ENCODE results near the gene YWHAG. TPM values are rescaled to one million over a fixed set of nuclear protein-coding genes. Genes with fewer than 3 reads are reported as not detected.
"Not testable (repeated sequence)": the region's sequence is repeated elsewhere in the genome, so short reads cannot be mapped to it uniquely, and the experiment has no call there.

The YWHAG gene
- total RNA-seq, 1 experiment from 2014 or later = 113 TPM

DNA sequence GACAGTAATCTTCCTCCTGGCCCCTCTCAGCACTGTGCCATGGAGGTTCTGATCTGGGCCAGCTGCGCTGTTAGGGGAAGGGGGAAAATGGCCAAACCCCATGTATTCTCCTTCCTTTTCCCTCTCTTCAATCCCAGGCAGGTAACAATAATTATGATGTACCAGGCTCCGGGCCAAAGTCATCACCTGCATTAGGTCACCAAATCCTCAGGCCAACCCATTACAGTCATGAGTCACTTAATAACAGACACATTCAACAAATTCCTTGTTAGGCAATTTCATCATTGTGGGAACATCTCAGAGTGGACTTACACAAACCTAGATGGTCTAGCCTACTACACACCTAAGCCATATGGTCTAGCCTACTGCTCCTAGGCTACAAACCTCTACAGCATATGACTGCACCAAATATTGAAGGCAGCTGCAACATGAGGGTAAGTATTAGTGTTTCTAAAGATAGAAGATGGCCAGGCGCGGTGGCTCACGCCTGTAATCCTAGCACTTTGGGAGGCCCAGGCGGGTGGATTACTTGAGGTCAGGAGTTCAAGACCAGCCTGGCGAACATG lies 58.5 kb downstream of the YWHAG start:
- Mint-ChIP-seq H3K36me3 (ENCODE audit: insufficient read depth, unreplicated experiment) (peaks cover 30% of the 10 kb centered on the region), H3K9me3 (ENCODE audit: low read depth, unreplicated experiment) (no peaks in the 10 kb centered on the region), H3K4me3 (ENCODE audit: low read depth, unreplicated experiment) (no peak overlapping the region), H3K4me1 (ENCODE audit: low read depth, unreplicated experiment) (peaks cover 22% of the 10 kb centered on the region), H3K27ac (ENCODE audit: unreplicated experiment) (no peak overlapping the region), H3K27me3 (ENCODE audit: unreplicated experiment) (no peaks in the 10 kb centered on the region)
- DNase-seq = peak; percentile 61
- no TSS peak for BruUV-seq (replicated peaks)
- intact Hi-C loops (cut with micrococcal nuclease; ENCODE audit: unreplicated experiment) = no loop called here
- CTCF ChIA-PET = no interaction called here
- TF ChIP-seq, protein P1, sequence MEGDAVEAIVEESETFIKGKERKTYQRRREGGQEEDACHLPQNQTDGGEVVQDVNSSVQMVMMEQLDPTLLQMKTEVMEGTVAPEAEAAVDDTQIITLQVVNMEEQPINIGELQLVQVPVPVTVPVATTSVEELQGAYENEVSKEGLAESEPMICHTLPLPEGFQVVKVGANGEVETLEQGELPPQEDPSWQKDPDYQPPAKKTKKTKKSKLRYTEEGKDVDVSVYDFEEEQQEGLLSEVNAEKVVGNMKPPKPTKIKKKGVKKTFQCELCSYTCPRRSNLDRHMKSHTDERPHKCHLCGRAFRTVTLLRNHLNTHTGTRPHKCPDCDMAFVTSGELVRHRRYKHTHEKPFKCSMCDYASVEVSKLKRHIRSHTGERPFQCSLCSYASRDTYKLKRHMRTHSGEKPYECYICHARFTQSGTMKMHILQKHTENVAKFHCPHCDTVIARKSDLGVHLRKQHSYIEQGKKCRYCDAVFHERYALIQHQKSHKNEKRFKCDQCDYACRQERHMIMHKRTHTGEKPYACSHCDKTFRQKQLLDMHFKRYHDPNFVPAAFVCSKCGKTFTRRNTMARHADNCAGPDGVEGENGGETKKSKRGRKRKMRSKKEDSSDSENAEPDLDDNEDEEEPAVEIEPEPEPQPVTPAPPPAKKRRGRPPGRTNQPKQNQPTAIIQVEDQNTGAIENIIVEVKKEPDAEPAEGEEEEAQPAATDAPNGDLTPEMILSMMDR (IDR thresholded peaks at IDR 0.05; ENCODE audit: unreplicated experiment) = no peak

DNA sequence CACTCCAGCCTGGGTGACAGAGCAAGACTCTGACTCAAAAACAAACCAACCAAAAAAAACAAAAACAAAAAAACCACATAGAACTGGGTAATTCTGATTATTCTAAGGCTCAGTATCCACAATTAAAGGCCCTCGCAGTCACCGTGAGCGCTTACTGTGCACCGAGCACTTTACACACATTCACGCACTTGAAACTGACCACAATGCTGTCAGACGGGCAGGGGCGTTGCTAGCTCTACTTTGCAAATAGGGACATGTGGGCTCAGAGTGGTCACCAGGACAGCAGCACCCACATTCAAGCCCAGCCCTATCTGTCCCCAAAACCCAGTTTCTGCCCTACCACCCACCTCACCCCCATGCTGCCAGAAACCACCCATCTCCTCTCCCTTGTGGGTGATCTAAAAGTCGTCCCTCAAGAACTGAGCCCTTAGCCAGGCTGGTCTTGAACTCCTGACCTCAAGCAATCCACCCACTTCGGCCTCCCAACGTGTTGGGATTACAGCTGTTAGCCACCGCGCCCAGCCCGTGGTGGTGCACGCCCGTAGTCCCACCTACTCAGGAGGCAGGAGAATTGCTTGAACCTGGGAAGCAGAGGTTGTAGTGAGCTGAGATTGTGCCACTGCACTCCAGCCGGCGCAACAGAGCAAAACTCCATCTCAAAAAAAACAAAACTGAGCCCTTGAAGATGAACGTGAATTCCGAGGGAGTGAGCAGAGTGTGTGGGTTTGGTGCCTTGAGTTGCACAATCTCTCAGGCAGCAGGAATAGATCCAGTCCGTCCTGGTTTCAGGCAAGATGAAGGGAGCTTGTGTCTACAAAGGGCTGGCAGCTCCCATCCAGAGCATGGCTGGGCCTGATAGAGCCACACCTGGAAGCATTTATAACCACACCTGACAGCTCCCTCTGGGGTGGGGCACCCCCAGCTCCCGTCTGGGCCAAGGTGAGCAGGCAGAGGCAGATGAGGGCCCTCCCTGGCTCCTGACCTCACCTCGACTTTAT lies 61.7 kb downstream of the YWHAG start:
- no peak overlapping the region for H3K27ac Mint-ChIP-seq (ENCODE audit: unreplicated experiment)
- CTCF ChIA-PET = interaction anchor here (0.8 to 1.6 kb wide), 3 partner anchors 9 to 34 kb away, joined by 5 to 6 read pairs (median 5); no protein-coding TSS in a partner anchor
- H3K36me3 Mint-ChIP-seq (ENCODE audit: insufficient read depth, unreplicated experiment) = peaks cover 22% of the 10 kb centered on the region
- DNase-seq = peak; percentile 52
- TF ChIP-seq, protein P1 (IDR thresholded peaks at IDR 0.05; ENCODE audit: unreplicated experiment) = no peak
- no peaks in the 10 kb centered on the region for H3K27me3 Mint-ChIP-seq (ENCODE audit: unreplicated experiment)
- no TSS peak for BruUV-seq (replicated peaks)
- intact Hi-C loops (cut with micrococcal nuclease; ENCODE audit: unreplicated experiment) = no loop called here
- H3K4me1 Mint-ChIP-seq (ENCODE audit: low read depth, unreplicated experiment) = peaks cover 26% of the 10 kb centered on the region
- H3K4me3 Mint-ChIP-seq (ENCODE audit: low read depth, unreplicated experiment) = no peak overlapping the region
- no peaks in the 10 kb centered on the region for H3K9me3 Mint-ChIP-seq (ENCODE audit: low read depth, unreplicated experiment)

DNA sequence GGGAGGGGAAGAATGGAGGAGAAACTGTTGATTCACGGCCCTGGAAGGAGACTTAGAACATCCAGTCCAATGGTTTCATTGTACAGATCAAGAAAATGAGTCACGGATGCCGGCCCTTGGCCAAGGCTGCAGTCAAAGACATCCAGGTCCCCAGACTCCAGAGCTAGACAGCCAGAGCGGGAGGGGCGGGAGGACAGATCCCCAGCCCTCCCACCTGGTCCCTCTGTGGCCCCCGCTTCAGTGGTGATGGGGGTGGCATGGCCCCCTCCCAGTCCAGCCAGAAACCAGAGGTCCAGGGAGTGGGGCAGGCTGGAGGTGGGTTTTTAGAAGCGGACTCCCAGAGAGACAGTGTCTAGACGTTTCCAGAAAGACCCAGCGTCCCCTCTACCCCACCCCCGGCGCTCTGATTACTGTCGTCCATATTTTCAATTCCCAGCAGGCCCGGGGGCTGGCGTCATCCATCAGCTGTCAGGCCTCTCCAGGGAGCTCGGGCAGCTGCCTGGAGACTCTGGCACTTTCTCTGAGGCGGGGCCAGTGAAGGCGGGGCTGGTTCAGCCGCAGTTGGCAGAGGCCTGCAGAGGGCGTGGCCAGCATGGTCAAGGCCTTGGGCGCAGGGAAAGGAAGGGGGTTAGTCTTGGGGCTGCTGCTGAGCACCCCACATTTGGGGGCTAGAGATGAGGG lies 64.3 kb downstream of the YWHAG start:
- no TSS peak for BruUV-seq (replicated peaks)
- CTCF ChIA-PET = interaction anchor here (1.0 kb wide), 1 partner anchor 20 kb away, joined by 5 read pairs; no protein-coding TSS in a partner anchor
- peak; percentile 81 for DNase-seq
- no peak overlapping the region for H3K4me3 Mint-ChIP-seq (ENCODE audit: low read depth, unreplicated experiment)
- no peaks in the 10 kb centered on the region for H3K27me3 Mint-ChIP-seq (ENCODE audit: unreplicated experiment)
- peaks cover 29% of the 10 kb centered on the region for H3K4me1 Mint-ChIP-seq (ENCODE audit: low read depth, unreplicated experiment)
- peaks cover 29% of the 10 kb centered on the region for H3K36me3 Mint-ChIP-seq (ENCODE audit: insufficient read depth, unreplicated experiment)
- TF ChIP-seq, protein P1 (IDR thresholded peaks at IDR 0.05; ENCODE audit: unreplicated experiment) = no peak
- peak overlapping the region; percentile 50 for H3K27ac Mint-ChIP-seq (ENCODE audit: unreplicated experiment)
- intact Hi-C loops (cut with micrococcal nuclease; ENCODE audit: unreplicated experiment) = no loop called here
- no peaks in the 10 kb centered on the region for H3K9me3 Mint-ChIP-seq (ENCODE audit: low read depth, unreplicated experiment)

DNA sequence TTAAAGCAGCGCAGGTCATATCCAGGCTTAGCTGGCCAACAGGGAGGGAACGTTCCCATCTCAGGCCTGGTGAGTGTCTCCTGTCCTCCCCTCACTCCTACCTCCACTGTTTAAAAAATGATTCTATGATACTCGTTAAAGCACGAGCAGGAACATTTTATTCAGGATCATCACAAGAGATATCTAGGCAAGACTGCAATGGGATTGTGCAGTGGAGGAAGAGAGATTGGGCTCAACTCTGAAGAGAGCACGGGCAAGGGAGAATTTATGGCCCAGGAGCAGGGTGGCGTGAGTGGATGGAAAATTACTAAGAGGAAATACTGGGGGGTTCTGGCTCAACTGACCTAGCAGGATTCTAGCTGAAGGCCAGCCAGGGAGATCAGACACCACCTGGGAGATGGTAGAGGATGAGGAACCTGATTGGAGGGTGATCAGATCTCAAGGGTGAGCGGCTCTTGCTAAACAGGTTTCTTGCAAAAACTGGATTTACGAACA lies 65.3 kb downstream of the YWHAG start:
- TF ChIP-seq, protein P1 (IDR thresholded peaks at IDR 0.05; ENCODE audit: unreplicated experiment) = no peak
- Mint-ChIP-seq H3K27me3 (ENCODE audit: unreplicated experiment) (no peaks in the 10 kb centered on the region), H3K4me3 (ENCODE audit: low read depth, unreplicated experiment) (no peak overlapping the region), H3K9me3 (ENCODE audit: low read depth, unreplicated experiment) (no peaks in the 10 kb centered on the region), H3K36me3 (ENCODE audit: insufficient read depth, unreplicated experiment) (peaks cover 29% of the 10 kb centered on the region), H3K4me1 (ENCODE audit: low read depth, unreplicated experiment) (peaks cover 29% of the 10 kb centered on the region), H3K27ac (ENCODE audit: unreplicated experiment) (peak overlapping the region; percentile 22)
- no TSS peak for BruUV-seq (replicated peaks)
- CTCF ChIA-PET = no interaction called here
- DNase-seq = no peak
- intact Hi-C loops (cut with micrococcal nuclease; ENCODE audit: unreplicated experiment) = no loop called here

DNA sequence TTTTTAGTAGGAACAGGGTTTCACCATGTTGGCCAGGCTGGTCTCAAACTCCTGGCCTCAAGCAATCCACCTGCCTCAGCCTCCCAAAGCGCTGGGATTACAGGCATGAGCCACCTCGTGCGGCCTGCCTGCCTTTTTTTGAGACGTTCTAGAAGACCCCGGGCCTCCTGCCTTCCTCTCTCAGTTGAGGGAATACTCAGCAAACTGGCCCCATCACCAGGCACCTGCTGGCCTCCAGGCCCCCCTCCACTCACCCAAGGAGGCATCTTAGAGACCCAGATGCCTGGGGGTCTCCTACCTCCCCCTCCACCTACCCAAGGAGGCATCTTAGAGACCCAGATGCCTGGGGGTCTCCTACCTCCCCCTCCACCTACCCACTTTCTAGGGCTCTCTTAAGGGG lies 65.9 kb downstream of the YWHAG start:
- BruUV-seq (replicated peaks); intact Hi-C loops (cut with micrococcal nuclease; ENCODE audit: unreplicated experiment): not testable (repeated sequence)

More for the DNA sequence above, 65.9 kb downstream of the YWHAG start:
- CTCF ChIA-PET = interaction anchor here (0.6 to 2.0 kb wide), 3 partner anchors 10 to 21 kb away, joined by 3 to 26 read pairs (median 4); no protein-coding TSS in a partner anchor
- not testable (repeated sequence) for DNase-seq; H3K27ac Mint-ChIP-seq (ENCODE audit: unreplicated experiment); H3K9me3 Mint-ChIP-seq (ENCODE audit: low read depth, unreplicated experiment); H3K27me3 Mint-ChIP-seq (ENCODE audit: unreplicated experiment); H3K4me3 Mint-ChIP-seq (ENCODE audit: low read depth, unreplicated experiment)
- Mint-ChIP-seq H3K4me1 (ENCODE audit: low read depth, unreplicated experiment) (peaks cover 29% of the 10 kb centered on the region), H3K36me3 (ENCODE audit: insufficient read depth, unreplicated experiment) (peaks cover 29% of the 10 kb centered on the region)
